Measurements from ENCODE around the gene EVA1B.

EVA1B gene

GRCh38 chr1:36279110-36279788 lies 44.2 kb downstream of the EVA1B start:
- no peak for TF ChIP-seq SPI1 (IDR thresholded peaks at IDR 0.05; ENCODE audit: borderline replicate concordance, low read depth)
- no peak for TF ChIP-seq POLR2AphosphoS5 (IDR thresholded peaks at IDR 0.05; ENCODE audit: low read depth)
- TF ChIP-seq GABPA (IDR thresholded peaks at IDR 0.05; ENCODE audit: low read depth), result no peak
- no peak for TF ChIP-seq REST (IDR thresholded peaks at IDR 0.05; ENCODE audit: insufficient replicate concordance, low read depth)
- no peak for TF ChIP-seq CTCF (IDR thresholded peaks at IDR 0.05; ENCODE audit: insufficient read depth, low read length)
- H3K4me3 ChIP-seq (replicated peaks; ENCODE audit: insufficient read depth, low read length), result no peak overlapping the region
- no peaks in the 10 kb centered on the region for H3K27me3 ChIP-seq (ENCODE audit: insufficient read depth, poor library complexity, severe bottlenecking)
- no peak for DNase-seq (ENCODE audit: low read depth in 1 of 2, low spot score in 1 of 2)
- no peak overlapping the region for H3K27ac ChIP-seq (replicated peaks)

DNA sequence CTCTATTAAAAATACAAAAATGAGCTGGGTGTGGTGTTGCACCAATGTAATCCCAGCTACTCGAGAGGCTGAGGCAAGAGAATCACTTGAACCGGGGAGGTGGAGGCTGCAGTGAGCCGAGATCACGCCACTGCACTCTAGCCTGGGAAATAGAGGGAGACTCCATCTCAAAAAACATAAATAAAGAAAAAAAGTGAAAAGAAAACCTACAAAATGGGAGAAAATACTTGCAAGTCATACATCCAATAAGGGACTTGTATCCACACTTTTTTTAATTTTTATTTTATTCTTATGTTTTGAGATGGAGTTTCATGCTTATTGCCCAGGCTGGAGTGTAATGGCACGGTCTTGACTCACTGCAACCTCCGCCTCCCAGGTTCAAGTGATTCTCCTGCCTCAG lies 46.8 kb downstream of the EVA1B start:
- H3K27me3 ChIP-seq (ENCODE audit: insufficient read depth, poor library complexity, severe bottlenecking), result no peaks in the 10 kb centered on the region
- DNase-seq (ENCODE audit: low read depth in 1 of 2, low spot score in 1 of 2), result no peak
- TF ChIP-seq CTCF (IDR thresholded peaks at IDR 0.05; ENCODE audit: insufficient read depth, low read length) (no peak), POLR2AphosphoS5 (IDR thresholded peaks at IDR 0.05; ENCODE audit: low read depth) (no peak), GABPA (IDR thresholded peaks at IDR 0.05; ENCODE audit: low read depth) (no peak), SPI1 (IDR thresholded peaks at IDR 0.05; ENCODE audit: borderline replicate concordance, low read depth) (no peak), REST (IDR thresholded peaks at IDR 0.05; ENCODE audit: insufficient replicate concordance, low read depth) (no peak)
- H3K27ac ChIP-seq (replicated peaks), result no peak overlapping the region
- H3K4me3 ChIP-seq (replicated peaks; ENCODE audit: insufficient read depth, low read length), result no peak overlapping the region

GRCh38 chr1:36274201-36274600 lies 49.2 kb downstream of the EVA1B start:
- Histone ChIP-seq H3K4me3 (replicated peaks; ENCODE audit: insufficient read depth, low read length) (no peak overlapping the region), H3K27ac (replicated peaks) (no peak overlapping the region), H3K27me3 (ENCODE audit: insufficient read depth, poor library complexity, severe bottlenecking) (no peaks in the 10 kb centered on the region)
- TF ChIP-seq GABPA (IDR thresholded peaks at IDR 0.05; ENCODE audit: low read depth) (no peak), REST (IDR thresholded peaks at IDR 0.05; ENCODE audit: insufficient replicate concordance, low read depth) (no peak), CTCF (IDR thresholded peaks at IDR 0.05; ENCODE audit: insufficient read depth, low read length) (no peak), SPI1 (IDR thresholded peaks at IDR 0.05; ENCODE audit: borderline replicate concordance, low read depth) (no peak), POLR2AphosphoS5 (IDR thresholded peaks at IDR 0.05; ENCODE audit: low read depth) (no peak)
- no peak for DNase-seq (ENCODE audit: low read depth in 1 of 2, low spot score in 1 of 2)
